ENCODE results near the gene CDC42EP4.

DNA sequence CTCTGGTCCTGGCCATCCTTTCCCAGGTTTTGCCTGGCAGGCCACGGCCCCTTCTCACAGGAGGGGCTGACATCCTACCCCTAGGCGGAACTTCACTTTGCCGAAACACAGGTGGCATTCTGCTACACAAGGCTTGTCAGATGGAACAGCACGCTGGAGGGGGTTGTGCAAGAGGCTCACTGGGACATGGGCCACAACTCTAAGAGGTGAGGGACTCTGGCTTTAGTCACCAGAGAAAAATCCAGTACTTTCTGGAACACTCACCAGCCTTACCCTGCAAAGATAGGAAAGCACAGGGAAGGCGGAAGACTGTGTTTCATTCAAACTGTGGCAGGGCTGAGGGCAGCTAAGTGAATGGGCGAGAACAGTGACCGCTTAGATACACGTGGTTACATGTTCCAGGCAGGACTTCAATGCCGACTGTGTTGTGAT lies 18.3 kb downstream of the CDC42EP4 start:
- no peak for TF ChIP-seq POLR2A (IDR thresholded peaks at IDR 0.05)
- TF ChIP-seq, protein P1, sequence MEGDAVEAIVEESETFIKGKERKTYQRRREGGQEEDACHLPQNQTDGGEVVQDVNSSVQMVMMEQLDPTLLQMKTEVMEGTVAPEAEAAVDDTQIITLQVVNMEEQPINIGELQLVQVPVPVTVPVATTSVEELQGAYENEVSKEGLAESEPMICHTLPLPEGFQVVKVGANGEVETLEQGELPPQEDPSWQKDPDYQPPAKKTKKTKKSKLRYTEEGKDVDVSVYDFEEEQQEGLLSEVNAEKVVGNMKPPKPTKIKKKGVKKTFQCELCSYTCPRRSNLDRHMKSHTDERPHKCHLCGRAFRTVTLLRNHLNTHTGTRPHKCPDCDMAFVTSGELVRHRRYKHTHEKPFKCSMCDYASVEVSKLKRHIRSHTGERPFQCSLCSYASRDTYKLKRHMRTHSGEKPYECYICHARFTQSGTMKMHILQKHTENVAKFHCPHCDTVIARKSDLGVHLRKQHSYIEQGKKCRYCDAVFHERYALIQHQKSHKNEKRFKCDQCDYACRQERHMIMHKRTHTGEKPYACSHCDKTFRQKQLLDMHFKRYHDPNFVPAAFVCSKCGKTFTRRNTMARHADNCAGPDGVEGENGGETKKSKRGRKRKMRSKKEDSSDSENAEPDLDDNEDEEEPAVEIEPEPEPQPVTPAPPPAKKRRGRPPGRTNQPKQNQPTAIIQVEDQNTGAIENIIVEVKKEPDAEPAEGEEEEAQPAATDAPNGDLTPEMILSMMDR (IDR thresholded peaks at IDR 0.05): no peak

Data from vagina (tissue), 2 donors.